Tongue (tissue), 2 donors: ENCODE results near the gene FHOD3. TPM values are rescaled to one million over a fixed set of nuclear protein-coding genes. Genes with fewer than 3 reads are reported as not detected.
"Not testable (repeated sequence)": the region's sequence is repeated elsewhere in the genome, so short reads cannot be mapped to it uniquely, and the experiment has no call there.

Experiments used
- DNase-seq: peaks from one replicate; pipeline ENCODE4 v3.0.0-alpha.2; 2015
- total RNA-seq: library from RNA; depleted of rRNA; stranded (reverse); fragments of >200 nt; gene quantifications from one replicate; pipeline ENCODE4 v1.2.3, GENCODE V29; 2014

FHOD3 gene
- total RNA-seq, 1 donor from 2014 or later = 33.0 TPM

DNA sequence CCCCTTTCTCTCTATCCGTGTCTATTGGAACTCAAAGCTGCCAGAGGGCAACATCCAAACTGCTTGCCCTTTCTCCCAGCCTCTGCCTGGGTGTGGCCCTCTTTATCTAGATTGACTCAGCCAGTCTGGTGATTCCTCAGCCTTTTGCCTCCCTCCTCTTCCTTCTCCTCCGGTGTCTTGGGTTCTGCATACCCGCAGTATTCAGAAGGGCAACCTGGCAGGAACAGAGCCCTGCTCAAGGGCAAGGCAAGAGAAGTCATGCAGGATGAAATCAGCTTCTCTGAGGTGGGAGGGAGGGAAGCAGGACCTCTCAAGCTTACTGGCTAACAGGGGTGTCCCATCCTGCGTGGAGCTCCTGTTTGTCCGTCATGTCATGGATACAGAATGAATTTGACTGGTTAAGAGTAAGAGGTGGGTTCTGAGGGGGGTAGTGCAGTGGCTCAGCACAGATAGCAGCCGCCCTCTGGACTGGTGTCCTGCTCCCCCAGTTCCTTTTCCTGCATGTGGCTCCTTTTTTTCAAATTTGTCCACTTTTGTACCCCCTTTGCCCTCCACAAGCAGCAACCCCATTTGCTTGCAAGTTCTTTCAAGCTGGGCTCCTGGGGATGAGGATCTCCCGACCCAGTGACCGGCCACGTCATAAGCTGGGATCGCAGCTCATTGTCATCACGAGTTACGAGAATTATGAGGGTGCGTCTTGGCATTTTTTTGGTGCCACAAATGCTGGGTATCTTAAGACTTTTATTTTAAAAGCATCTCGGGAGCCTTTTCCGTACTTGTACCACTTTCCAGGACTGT lies 154.1 kb downstream of the FHOD3 start:
- DNase-seq = no peak

DNA sequence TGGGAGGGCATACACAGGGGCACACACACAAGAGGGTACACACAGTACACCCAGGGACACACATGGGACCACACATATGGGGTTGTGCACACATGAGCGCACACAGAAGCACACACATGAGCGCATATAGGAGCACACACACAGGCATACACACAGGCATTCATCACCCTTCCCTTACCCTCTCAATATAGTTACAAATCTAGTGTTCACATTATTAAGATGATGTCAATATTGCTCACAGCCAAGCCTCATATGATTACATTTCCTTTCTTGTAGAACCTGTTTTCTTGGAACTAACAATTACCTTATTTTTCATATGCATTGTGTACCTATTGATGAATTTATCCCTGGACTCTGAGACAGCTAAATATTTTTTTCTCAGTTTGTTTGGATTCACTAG lies 156.7 kb downstream of the FHOD3 start:
- no peak for DNase-seq

DNA sequence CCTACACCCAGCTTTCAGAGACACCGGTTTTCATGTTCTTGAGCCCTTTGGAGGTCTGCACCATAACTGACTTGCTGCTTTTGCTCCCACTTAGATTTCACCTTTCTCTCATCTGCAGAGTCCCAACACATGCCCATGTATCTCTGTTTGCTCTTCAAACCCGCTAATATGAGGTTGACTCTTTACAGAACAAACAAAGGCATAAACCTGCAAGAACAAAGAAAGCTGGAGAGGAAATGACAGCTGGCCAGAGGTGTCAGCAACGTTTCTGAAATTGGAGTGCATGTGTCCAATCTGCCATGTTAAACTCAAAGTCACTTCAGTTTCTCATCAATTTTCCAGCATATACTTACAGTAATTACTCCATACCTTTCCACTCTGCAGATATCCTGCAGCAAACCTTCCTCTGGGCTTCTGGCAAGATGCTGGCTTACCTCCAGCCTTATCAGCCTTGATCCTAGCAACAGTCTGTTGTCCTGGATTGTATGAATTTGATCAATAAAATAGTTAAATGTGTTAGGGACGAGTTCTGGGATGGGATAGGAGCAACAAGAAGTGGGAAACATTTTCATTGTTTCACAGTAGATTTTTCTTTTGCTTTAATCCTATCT lies 157.4 kb downstream of the FHOD3 start:
- DNase-seq = no peak

DNA sequence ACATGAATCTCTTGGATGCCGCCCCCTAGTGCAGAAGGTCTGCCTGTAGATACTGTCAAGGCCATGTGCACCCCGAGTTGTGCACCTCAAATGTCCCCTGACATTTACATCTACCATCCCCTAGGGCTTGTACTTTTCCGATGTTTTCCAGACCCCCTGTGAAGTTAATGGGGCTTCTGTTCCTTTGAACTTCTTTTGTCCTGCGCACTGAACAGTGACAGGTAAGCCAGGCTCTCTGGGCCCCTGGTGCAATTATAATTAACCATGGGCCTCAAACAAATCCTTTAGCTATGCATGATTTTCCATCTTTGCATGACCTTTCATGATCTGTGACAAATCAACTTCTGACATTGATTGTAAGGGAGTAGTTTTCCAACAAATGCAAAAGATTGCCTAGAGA lies 158.4 kb downstream of the FHOD3 start:
- DNase-seq = no peak

DNA sequence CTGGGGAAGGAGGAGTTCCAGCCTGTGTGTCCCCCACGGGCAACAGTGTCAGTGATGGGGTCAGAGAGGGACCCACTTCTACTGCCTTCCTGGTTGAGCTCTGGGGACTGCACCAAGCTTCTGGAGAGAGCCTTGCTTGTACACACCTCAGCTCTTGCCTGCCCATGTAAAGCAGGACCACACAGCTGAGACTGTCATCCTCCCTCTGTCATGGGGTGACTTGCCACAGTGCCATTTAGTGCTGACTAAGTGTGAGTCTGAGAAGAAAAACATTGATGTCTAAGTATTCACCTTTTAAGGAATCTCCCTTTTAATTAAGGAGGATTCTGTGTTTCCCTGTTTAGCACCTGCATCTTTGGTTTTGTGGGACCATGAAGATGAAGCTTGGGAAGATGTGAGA lies 159.1 kb downstream of the FHOD3 start:
- no peak for DNase-seq

DNA sequence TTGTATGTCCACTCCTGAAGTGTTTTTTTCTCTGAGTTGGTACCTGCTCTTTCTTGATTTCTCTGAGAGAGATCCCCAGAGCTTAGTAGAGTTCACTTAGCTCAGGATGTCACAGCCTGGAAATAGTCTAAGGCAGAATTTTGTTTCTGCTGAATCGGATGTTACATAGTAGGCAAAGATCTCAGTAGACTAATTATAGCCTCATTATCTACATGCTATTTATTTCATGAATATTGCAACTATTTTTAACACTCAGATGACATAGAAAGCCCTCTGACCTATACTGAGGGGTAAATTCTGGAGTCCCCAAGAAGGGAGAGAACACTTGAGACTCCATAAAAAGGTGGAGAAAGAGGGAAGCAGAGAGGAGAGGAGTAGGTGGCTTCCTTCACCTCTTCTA lies 160.2 kb downstream of the FHOD3 start:
- DNase-seq = no peak

DNA sequence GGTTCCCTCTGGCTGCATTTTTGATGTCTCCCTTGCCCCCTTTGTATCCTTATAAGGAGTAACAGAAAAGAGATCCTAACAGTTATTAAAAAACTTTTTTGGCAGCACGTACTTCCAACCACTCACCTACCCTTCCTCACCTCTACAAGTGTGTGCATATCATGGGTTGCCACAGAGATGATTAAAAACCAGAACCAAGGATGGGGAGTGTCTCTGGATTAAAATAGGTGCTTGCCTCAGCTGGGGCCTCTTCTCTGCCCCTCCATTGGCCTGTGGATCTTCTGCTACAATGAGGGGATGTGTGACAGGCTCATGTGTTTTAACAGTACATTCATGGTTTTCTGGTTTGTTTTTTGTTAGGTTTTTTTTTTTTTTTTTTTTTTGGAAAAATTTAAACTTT lies 160.8 kb downstream of the FHOD3 start:
- DNase-seq = no peak

DNA sequence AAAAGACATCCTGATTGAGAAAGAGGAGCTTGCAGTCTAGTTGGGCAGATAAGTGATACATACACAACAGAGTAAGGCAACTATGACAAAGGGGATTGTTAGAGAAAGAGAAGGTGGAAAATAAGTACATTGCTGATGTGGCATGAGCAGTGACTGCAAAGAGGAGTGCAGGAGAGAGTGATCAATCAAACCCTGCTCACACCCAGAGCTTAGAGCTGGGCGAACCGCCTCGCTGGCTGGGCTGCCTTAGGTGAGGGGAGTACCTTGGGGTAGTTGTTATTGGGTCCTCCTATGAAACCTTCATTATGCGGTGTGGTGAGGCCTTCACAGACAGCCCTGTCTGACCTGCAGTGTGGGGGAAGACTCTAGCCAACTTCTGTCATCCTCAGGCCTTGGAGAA lies 161.7 kb downstream of the FHOD3 start:
- no peak for DNase-seq

DNA sequence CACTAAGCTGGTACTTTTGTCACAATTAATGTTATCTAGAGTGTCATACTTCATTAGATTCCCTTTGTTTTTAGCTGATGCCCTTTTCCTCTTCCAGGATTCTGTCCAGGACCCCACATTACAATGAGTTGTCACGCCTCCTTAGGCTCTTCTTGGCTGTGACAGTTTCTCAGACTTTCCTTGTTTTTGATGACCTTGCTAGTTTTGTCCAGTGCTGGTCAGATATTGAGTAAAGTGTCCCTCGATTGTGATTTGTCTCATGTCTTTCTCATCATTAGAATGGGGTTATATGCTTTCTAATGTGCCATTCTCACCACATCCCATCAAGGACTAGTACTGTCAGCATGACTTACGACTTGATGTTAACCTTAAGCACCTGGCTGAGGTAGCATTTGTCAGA lies 162.3 kb downstream of the FHOD3 start:
- no peak for DNase-seq

DNA sequence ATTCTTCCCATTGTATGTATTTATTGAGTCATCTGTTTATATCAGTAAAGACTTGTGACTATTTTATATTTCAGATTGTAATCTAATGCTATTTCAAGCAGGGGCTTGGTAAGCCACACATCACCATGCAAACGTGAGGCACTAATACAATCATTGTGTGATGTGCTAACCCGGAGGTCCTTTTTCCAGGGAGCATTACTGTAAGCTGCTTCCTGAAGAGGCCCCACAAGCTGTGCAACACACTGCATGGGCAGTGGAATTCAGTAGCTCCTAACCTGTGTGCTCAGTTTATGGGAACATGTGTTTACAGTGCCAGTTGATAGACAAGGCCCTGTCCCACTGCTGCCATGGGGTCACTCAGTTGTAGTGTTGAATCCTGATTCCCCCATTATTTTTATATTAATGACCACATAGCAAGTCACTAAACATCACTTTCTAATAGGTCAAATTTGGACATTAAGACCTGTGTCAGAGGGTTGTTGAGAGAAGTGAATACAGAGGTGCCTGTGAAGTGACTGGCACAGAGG lies 162.9 kb downstream of the FHOD3 start:
- DNase-seq = no peak

DNA sequence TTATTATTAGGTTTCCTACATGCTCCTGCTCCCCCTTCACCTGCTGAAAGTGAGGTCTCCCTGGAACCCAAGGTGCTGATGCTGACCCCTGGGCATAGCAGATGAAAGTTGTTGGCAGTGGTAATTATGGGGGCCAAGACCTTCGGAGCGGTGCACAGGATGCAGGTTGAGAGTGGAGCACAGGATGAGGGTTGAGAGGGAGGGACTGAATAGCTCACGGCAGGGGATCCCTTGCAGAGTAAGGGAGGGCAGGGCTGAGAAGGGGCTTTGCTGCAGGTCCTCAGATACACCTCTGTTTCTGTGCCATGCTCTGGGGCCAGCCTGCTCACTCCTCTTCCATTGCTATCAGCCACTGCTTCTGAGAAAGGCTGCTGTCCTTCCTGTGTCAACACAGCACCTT lies 163.3 kb downstream of the FHOD3 start:
- DNase-seq = no peak

DNA sequence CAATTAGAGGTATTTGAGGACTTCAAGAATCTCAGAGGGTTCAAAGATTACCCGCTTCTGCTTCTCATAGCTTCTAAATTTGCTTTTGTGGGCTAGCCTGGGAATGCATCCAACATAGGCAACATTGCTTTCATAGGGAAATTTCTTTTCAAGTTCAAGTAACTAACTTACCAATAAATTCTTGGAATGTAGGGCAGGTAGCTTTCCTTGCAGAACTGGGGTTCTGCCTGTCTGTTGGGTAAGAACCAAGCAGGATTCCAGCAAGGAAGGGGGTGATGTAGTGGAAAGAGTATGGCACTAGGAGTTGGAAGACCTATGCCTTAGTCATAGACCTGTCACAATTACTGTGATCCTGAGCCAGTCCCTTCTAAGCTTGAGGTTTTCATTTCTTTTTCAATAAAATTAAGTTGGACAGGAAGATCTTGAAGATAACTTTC lies 164.1 kb downstream of the FHOD3 start:
- DNase-seq = no peak

DNA sequence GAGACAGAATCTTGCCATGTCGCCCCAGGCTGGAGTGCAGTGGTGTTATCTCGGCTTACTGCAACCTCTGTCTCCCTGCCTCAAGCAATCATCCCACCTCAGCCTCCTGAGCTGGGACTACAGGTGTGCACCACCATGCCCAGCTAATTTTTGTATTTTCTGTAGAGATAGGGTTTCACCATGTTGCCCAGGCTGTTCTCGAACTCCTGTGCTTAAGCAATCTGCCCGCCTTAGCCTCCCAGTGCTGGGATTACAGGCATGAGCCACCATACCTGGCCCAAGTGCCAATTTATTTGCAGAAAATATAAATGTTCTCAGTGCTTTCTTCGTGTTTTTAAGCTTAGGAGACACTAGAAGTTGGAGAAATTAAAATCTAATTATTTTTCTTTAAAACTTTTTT lies 166.0 kb downstream of the FHOD3 start:
- DNase-seq = not testable (repeated sequence)

DNA sequence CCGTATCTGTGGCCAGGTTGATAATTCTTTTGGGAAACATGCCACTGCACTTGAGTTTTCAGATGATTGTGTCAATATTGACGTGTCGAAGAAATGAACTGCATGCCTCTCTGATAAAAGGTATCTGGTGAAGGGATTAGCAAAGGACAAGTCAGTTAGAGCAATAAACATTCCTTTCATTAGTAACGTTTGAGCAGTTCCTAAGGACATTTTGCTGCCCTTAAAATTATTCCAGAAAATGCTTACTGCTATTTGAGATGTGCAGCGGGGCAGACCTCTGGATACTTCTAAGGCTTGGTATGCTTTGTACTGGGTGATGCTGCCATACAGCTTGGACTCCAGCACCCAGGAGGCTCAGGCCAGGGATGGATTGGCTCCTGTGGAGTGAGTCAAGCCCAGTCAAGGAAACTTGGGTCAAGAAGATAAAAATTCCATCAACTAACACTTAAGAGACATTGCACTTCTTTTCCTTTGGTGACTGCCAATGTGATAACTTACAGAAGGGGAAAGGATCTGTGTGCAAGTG lies 166.7 kb downstream of the FHOD3 start:
- DNase-seq = no peak

DNA sequence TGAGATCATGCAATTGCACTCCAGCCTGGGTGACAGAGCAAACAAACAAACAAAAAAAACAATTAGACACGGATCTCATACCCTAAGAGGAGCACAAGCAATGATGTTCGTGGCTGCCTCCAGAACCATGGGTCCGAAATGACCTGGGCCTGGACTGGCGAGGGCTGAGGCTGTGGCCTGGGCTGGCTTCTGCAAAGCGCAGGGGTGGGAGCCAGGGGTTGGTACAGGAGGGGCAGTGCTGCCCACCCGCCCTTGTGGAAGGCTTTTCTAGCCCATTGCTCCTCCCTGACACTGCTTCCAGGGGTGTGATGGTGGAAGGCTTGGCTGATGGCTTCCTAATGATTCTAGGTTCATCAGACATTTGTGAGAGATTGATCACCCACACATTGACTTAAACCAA lies 167.8 kb downstream of the FHOD3 start:
- DNase-seq = no peak

DNA sequence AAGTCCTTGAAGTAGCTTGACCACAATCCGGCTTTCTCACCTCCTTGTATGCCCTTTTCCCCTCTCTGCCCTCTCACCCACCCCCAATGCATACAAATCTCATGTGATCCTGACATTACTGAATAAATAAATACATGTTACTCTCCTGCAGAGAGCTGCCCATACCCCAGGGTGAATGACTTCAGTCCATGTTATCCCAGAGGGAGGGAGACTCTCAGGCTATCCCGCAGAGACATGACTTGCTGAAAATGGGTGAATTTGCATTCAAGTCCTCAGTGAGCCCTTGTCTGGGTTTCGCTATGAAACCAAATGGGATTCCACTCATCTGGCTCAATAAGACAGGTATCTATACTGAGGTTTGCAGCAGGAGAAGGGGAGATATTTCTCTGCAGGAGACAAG lies 168.5 kb downstream of the FHOD3 start:
- no peak for DNase-seq

DNA sequence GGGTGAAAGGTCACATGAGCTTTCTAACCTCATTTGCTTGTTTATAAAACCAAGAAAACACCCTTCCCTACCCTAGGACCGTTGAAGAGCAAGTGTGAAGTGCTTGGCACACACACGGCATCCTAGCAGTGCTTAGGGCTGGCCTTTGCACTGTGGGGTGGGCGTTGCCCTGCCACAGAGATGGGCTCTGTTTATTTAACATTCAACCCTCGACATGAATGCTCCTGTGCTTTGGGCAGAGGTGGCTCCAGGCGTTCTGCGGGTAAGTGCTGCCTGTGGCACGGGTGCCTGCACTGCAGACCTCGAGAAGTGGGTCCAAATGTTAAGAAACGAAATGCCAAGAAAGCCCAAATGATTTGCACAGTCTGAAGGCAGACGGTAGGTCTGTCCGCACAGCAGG lies 170.1 kb downstream of the FHOD3 start:
- DNase-seq = no peak

DNA sequence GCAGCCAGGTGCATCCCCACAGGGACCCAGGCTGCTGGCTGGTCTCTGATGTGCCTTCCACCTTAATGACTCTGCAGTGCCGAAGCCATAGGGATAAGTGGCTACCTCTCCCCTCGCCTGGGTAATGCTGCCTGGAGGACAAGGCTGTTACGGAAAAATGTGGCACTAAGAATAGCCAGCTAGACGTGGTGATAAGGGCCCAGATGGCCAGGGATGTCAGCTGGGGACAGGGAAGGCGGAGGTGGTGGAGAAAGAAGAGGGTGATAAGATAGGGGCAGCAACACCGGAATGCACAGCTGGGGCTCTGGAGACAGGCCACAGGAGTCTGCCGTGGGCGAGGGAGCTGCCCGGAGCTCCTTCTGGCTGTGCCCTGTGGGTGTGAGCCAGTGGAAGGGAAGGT lies 170.6 kb downstream of the FHOD3 start:
- peak; percentile 71 for DNase-seq

DNA sequence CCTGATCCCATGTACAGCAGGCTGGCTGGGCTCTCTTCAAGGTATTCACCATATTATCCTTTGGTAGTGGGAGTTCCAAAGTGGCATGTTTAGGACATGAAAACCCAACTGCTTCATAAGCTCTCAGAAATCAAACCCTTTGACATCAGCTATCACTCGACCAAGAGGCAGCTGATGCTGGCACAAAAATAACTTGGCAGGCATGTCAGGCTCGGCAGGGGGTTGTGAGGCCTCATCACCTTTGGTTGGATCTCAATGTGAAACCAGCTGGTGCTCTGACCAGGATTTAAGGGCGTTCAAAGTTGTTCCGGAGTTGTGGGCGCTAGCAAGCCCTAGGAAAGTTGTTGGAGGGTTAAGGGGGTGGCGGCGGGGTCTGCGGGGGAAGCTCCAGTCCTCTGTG lies 171.9 kb downstream of the FHOD3 start:
- peak; percentile 76 for DNase-seq

DNA sequence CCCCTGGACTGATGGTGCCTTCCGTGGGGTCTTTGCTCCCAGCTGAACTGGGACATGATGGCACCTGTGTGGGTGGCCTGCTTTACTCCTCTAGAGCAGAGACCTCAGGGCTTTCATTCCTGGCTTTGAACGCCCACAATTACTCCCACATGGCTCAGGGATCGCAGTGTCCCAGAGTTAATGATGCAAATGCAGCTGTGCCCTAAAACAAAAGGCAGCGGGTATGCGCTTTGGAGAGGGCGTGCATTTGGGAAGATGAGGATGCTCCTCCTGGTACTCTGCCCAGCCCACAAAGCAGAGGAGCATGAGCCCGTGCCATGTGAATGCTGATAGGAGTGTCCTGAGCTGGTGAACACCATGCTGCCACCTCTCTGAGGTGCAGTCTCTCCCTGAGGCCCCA lies 173.4 kb downstream of the FHOD3 start:
- DNase-seq = no peak

DNA sequence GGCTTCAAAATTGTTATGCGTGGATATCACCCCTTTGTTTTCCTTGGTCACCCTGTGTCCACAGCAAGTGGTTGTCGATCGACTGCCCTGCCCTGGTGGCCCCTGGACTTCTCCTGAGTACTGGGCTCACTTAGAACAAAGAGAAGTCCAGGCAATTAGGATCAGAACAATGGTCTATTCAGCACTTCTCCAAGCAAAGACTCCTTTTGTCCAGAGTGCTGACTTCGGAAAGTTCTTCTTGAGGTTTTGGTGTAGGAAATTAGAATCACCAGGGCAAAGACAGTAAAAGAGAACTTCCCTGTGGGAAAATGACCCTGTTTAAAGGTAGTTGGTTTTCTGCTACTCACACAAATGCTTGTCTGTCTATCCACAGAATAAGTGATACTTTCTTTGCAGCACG lies 173.9 kb downstream of the FHOD3 start:
- no peak for DNase-seq

DNA sequence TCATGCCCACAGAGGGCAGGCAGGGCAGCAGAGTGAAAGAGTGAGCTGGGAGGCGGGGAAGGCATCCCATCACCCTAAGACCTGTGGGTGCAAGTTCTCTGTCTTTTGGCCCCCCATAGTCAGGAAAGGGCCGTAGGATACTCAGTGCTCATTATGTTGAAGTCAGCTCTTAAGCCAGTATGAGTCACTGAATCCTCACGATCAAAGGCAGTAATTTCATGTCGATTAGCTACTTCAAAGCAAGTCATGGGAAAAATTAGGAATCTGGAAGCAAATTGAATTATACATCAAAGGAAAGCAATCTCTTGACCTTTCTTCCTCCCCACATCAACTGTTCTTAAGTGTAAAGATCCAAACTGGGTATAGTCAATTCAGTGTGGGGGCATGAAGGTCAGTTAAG lies 178.9 kb downstream of the FHOD3 start:
- no peak for DNase-seq

DNA sequence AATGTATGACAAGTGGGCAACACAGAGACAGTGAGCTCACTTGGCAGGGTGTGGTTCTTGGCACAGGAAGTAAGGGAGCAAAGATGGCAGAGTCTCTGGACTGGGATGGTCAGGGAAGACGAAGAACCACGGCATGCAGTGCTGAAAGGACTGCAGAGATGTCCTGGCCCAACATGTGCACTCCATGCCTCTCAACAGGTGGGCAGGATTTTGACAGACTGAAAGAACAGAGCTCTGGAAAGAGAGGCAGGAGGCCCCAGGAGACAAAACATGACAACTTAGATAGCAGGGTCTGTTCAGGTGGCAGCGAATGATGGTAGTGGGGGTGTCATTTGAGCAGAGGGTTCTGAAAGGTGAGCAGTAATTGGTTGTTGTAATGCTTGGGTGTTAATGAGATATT lies 180.3 kb downstream of the FHOD3 start:
- DNase-seq = no peak

DNA sequence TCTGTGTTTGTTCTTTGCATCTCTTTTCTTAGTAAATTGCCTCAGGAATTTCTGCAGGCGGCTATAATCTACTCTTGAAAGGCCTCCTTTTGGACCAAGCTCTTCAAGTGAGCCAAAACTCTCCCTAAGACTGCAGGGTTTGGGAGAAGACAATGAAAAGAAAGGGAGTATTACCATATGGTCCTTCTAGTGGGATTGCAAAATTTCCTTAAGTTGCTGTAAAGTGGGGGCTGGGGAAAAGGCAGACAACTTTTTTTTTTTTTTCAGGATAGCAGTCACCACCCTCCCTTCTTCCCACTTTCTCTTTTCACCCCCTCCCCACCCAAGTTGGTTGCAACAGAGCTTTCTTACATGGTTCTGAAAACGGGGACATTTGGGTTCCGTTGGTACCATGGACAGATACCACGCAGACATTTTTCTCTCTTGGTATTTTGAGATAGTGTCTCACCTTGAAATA lies 183.7 kb downstream of the FHOD3 start:
- DNase-seq = no peak
